Neural cell (in vitro differentiated cells): Measurements from ENCODE around the gene RNF17. TPM values are rescaled to one million over a fixed set of nuclear protein-coding genes. Genes with fewer than 3 reads are reported as not detected.

Source experiments
- H2AFZ ChIP-seq: fragments of 200-600, 300-800 bp; sonication (generic), shearing (Covaris generic); 2 replicates; pipeline ENCODE4 v1.6.0; 2014; ENCODE audit warnings: low read depth, mild to moderate bottlenecking, antibody characterized with exemption, low read length, moderate library complexity
- H3F3A ChIP-seq: fragments of 200-600 bp; shearing (Covaris generic); 2 replicates; pipeline ENCODE4 v1.6.1; 2016; ENCODE audit warnings: mild to moderate bottlenecking, moderate library complexity, mixed read lengths, antibody characterized with exemption, low read length; ENCODE audit not compliant: insufficient read depth, poor library complexity, severe bottlenecking
- H3K27ac ChIP-seq: fragments of 200-600, 300-800 bp; sonication (generic), shearing (Covaris generic); 2 replicates; pipeline ENCODE4 v1.5.1; 2014; ENCODE audit warnings: mild to moderate bottlenecking, low read length, moderate library complexity
- H3K27me3 ChIP-seq: fragments of 300-800, 200-600 bp; sonication (generic), shearing (Covaris generic); 2 replicates; pipeline ENCODE4 v1.6.0; 2014; ENCODE audit warnings: mild to moderate bottlenecking, low read depth, low read length, moderate library complexity; ENCODE audit not compliant: insufficient read depth
- H3K36me3 ChIP-seq: fragments of 300-800, 200-600 bp; sonication (generic), shearing (Covaris generic); 2 replicates; pipeline ENCODE4 v1.5.1; 2014; ENCODE audit warnings: mild to moderate bottlenecking, antibody characterized with exemption, low read length, moderate library complexity; ENCODE audit not compliant: insufficient read depth
- H3K4me2 ChIP-seq: fragments of 300-800, 200-600 bp; sonication (generic), shearing (Covaris generic); 2 replicates; pipeline ENCODE4 v1.6.0; 2014; ENCODE audit warnings: mild to moderate bottlenecking, low read length
- H3K4me3 ChIP-seq: fragments of 300-800, 200-600 bp; sonication (generic), shearing (Covaris generic); 2 replicates; pipeline ENCODE4 v1.5.1; 2014; ENCODE audit warnings: mild to moderate bottlenecking, low read length, moderate library complexity
- H3K79me2 ChIP-seq: fragments of 200-600 bp; shearing (Covaris generic); replicated peaks from 2 replicates; pipeline ENCODE4 v1.6.0; 2014; ENCODE audit warnings: mild to moderate bottlenecking, low read length, moderate library complexity; ENCODE audit not compliant: insufficient read depth
- H3K9ac ChIP-seq: fragments of 300-800, 200-600 bp; sonication (generic), shearing (Covaris generic); 2 replicates; pipeline ENCODE4 v1.6.1; 2016; ENCODE audit warnings: mild to moderate bottlenecking, low read length, mixed read lengths
- H3K9me2 ChIP-seq: fragments of 200-600 bp; shearing (Covaris generic); 2 replicates; pipeline ENCODE4 v1.6.1; 2016; ENCODE audit warnings: mild to moderate bottlenecking, low read length, mixed read lengths; ENCODE audit not compliant: insufficient read depth
- H3K9me3 ChIP-seq: fragments of 200-600, 300-800 bp; sonication (generic), shearing (Covaris generic); 2 replicates; pipeline ENCODE4 v1.6.1; 2016; ENCODE audit warnings: mild to moderate bottlenecking, mixed run types, low read length, moderate library complexity, mixed read lengths
- H4K20me1 ChIP-seq: fragments of 200-600 bp; shearing (Covaris generic); 2 replicates; pipeline ENCODE4 v1.6.1; 2016; ENCODE audit warnings: mild to moderate bottlenecking, mixed run types; ENCODE audit not compliant: insufficient read depth
- EP300 ChIP-seq: fragments of 450-650 bp; conservative IDR thresholded peaks from 2 replicates; pipeline ENCODE4 v1.6.1; 2014; ENCODE audit warnings: antibody characterized with exemption, mild to moderate bottlenecking, moderate library complexity; ENCODE audit not compliant: poor library complexity, severe bottlenecking
- EZH2 ChIP-seq: fragments of 200-600, 300-800 bp; shearing (Covaris generic), sonication (generic); IDR thresholded peaks from 2 replicates; pipeline ENCODE4 v1.6.1; 2014; ENCODE audit warnings: antibody characterized with exemption, low read length, borderline replicate concordance, mild to moderate bottlenecking; ENCODE audit not compliant: insufficient read depth, poor library complexity, severe bottlenecking
- MXI1 ChIP-seq: fragments of 450-650 bp; conservative IDR thresholded peaks from 2 replicates; pipeline ENCODE4 v1.6.1; 2014; ENCODE audit warnings: antibody characterized with exemption, mild to moderate bottlenecking; ENCODE audit not compliant: poor library complexity, severe bottlenecking
- POLR2AphosphoS5 ChIP-seq: IDR thresholded peaks from 2 replicates; pipeline ENCODE4 v1.6.1; 2012
- RAD21 ChIP-seq: fragments of 450-650 bp; conservative IDR thresholded peaks from 2 replicates; pipeline ENCODE4 v1.6.1; 2014; ENCODE audit warnings: antibody characterized with exemption, mild to moderate bottlenecking, moderate library complexity
- SMC3 ChIP-seq: fragments of 450-650 bp; conservative IDR thresholded peaks from 2 replicates; pipeline ENCODE4 v1.6.1; 2014; ENCODE audit warnings: antibody characterized with exemption, mild to moderate bottlenecking, moderate library complexity; ENCODE audit not compliant: poor library complexity
- TAF1 ChIP-seq: IDR thresholded peaks from 2 replicates; pipeline ENCODE4 v1.6.1; 2012; ENCODE audit warnings: low read depth
- polyA plus RNA-seq: library from polyadenylated mRNA; depleted of rRNA; stranded (reverse); fragments of >200 nt; gene quantifications from 2 replicates; pipeline ENCODE4 v1.2.3, GENCODE V29; 2014
- TF ChIP-seq, protein P1 (sequence below): fragments of 450-650 bp; IDR thresholded peaks from 2 replicates; pipeline ENCODE4 v1.5.1; 2014; ENCODE audit warnings: antibody characterized with exemption, mild to moderate bottlenecking, moderate library complexity; ENCODE audit not compliant: poor library complexity, severe bottlenecking
- TF ChIP-seq, protein P2 (sequence below): IDR thresholded peaks from 2 replicates; pipeline ENCODE4 v1.6.1; 2012; ENCODE audit warnings: borderline replicate concordance

RNF17 gene
- polyA plus RNA-seq, 1 donor from 2014 or later = not detected

DNA sequence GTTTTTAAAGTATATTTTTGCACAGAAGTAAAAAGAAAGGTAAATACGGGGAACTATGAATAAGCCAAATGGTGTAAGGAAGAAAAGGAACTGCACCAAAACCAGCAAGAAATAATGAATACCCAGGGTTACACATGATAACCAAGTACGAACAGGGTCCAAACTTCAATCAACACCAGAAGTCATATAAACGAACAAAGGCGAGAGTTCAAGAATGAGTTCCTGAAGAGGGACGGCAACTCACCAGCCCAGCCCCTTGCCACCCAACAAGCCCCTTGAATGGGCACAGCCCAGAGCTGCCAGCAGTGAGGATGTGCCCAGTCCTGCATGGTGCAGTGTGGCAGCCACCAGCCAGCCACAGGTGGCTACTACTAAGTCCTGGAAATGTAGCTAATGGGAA lies 132.1 kb downstream of the RNF17 start:
- Histone ChIP-seq H2AFZ (no peak overlapping the region), H3K4me3 (no peak overlapping the region), H3K27ac (no peak overlapping the region), H3K79me2 (no peaks in the 10 kb centered on the region), H3K9ac (no peak overlapping the region), H3K9me3 (no peaks in the 10 kb centered on the region), H4K20me1 (no peaks in the 10 kb centered on the region), H3K9me2 (no peaks in the 10 kb centered on the region), H3K36me3 (peaks cover 4% of the 10 kb centered on the region), H3F3A (no peaks in the 10 kb centered on the region), H3K4me2 (no peak overlapping the region), H3K27me3 (no peaks in the 10 kb centered on the region)
- TF ChIP-seq TAF1 (no peak), EP300 (no peak), RAD21 (no peak), MXI1 (no peak), EZH2 (no peak)
- TF ChIP-seq, protein P1, sequence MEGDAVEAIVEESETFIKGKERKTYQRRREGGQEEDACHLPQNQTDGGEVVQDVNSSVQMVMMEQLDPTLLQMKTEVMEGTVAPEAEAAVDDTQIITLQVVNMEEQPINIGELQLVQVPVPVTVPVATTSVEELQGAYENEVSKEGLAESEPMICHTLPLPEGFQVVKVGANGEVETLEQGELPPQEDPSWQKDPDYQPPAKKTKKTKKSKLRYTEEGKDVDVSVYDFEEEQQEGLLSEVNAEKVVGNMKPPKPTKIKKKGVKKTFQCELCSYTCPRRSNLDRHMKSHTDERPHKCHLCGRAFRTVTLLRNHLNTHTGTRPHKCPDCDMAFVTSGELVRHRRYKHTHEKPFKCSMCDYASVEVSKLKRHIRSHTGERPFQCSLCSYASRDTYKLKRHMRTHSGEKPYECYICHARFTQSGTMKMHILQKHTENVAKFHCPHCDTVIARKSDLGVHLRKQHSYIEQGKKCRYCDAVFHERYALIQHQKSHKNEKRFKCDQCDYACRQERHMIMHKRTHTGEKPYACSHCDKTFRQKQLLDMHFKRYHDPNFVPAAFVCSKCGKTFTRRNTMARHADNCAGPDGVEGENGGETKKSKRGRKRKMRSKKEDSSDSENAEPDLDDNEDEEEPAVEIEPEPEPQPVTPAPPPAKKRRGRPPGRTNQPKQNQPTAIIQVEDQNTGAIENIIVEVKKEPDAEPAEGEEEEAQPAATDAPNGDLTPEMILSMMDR = no peak

DNA sequence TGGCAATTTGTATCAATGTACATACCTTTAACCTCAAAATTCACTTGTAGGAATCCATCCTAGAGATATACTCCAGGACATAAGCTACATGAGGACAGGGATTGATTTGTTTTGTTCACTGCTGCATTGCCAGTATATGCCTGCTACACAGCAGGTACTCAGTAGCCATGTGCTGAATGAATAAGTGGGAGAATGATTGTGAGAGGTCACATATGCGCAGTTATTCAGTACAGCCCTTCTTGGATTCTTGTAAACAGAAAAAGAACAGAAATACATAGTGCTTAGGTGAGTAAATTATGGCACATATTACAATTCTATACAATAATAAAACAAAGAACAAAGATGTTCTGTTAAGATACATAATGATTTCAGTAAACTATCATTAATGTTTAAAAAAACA lies 133.3 kb downstream of the RNF17 start:
- TF ChIP-seq POLR2AphosphoS5 (no peak), MXI1 (no peak), EP300 (no peak), TAF1 (no peak), EZH2 (no peak), SMC3 (no peak), RAD21 (no peak)
- TF ChIP-seq, protein P2, sequence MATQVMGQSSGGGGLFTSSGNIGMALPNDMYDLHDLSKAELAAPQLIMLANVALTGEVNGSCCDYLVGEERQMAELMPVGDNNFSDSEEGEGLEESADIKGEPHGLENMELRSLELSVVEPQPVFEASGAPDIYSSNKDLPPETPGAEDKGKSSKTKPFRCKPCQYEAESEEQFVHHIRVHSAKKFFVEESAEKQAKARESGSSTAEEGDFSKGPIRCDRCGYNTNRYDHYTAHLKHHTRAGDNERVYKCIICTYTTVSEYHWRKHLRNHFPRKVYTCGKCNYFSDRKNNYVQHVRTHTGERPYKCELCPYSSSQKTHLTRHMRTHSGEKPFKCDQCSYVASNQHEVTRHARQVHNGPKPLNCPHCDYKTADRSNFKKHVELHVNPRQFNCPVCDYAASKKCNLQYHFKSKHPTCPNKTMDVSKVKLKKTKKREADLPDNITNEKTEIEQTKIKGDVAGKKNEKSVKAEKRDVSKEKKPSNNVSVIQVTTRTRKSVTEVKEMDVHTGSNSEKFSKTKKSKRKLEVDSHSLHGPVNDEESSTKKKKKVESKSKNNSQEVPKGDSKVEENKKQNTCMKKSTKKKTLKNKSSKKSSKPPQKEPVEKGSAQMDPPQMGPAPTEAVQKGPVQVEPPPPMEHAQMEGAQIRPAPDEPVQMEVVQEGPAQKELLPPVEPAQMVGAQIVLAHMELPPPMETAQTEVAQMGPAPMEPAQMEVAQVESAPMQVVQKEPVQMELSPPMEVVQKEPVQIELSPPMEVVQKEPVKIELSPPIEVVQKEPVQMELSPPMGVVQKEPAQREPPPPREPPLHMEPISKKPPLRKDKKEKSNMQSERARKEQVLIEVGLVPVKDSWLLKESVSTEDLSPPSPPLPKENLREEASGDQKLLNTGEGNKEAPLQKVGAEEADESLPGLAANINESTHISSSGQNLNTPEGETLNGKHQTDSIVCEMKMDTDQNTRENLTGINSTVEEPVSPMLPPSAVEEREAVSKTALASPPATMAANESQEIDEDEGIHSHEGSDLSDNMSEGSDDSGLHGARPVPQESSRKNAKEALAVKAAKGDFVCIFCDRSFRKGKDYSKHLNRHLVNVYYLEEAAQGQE = no peak
- TF ChIP-seq, protein P1 = no peak
- H3K9me3 ChIP-seq = no peaks in the 10 kb centered on the region
- H3K9me2 ChIP-seq = no peaks in the 10 kb centered on the region
- H3K4me2 ChIP-seq = no peak overlapping the region
- H3K36me3 ChIP-seq = peaks cover 4% of the 10 kb centered on the region
- no peak overlapping the region for H3K9ac ChIP-seq
- no peaks in the 10 kb centered on the region for H4K20me1 ChIP-seq
- no peak overlapping the region for H3K4me3 ChIP-seq
- no peak overlapping the region for H2AFZ ChIP-seq
- no peak overlapping the region for H3K27ac ChIP-seq
- no peaks in the 10 kb centered on the region for H3F3A ChIP-seq
- H3K79me2 ChIP-seq = no peaks in the 10 kb centered on the region
- no peaks in the 10 kb centered on the region for H3K27me3 ChIP-seq
